Sigmoid colon (tissue), 7 donors: ENCODE measurements around the gene MED14. TPM values are rescaled to one million over a fixed set of nuclear protein-coding genes. Genes with fewer than 3 reads are reported as not detected.

Experiments
- DNase-seq: peaks from one replicate; pipeline ENCODE4 v3.0.0-alpha.2; 2019
- H3K27ac ChIP-seq, 4 donors: fragments of 200-600 bp; sonication (generic); one replicate each; pipeline ENCODE4 v1.5.1; 2016 to 2019; ENCODE audit warnings: mild to moderate bottlenecking in 1 of 4
- H3K27me3 ChIP-seq, 3 donors: fragments of 200-600 bp; sonication (generic); one replicate each; pipeline ENCODE4 v1.5.1; 2019; ENCODE audit warnings: mild to moderate bottlenecking in 1 of 3
- H3K36me3 ChIP-seq, 4 donors: fragments of 200-600 bp; sonication (generic); one replicate each; pipeline ENCODE4 v1.5.1; 2016 to 2019
- H3K4me1 ChIP-seq, 4 donors: fragments of 200-600 bp; sonication (generic); one replicate each; pipeline ENCODE4 v1.5.1; 2017 to 2019
- H3K4me3 ChIP-seq, 4 donors: fragments of 200-600 bp; sonication (generic); one replicate each; pipeline ENCODE4 v1.5.1; 2017 to 2019; ENCODE audit warnings: mild to moderate bottlenecking in 2 of 4, moderate library complexity in 1 of 4
- H3K9me3 ChIP-seq, 4 donors: fragments of 200-600 bp in 3 of 4; sonication (generic) in 3 of 4; one replicate each; pipeline versions ENCODE4 v1.5.1 to v1.6.1; 2013 to 2019
- EP300 ChIP-seq, 4 donors: sonication (generic); formaldehyde crosslinking; IDR thresholded peaks; one replicate each; pipeline ENCODE4 v1.6.1; 2017; ENCODE audit warnings: antibody characterized with exemption in 4 of 4
- POLR2A ChIP-seq, 2 donors: fragments of 450-650 bp; IDR thresholded peaks; one replicate each; pipeline ENCODE4 v1.6.1; 2016; ENCODE audit warnings: antibody characterized with exemption in 2 of 2, mild to moderate bottlenecking in 2 of 2, moderate library complexity in 2 of 2
- POLR2AphosphoS5 ChIP-seq, 4 donors: sonication (generic); formaldehyde crosslinking; IDR thresholded peaks; one replicate each; pipeline ENCODE4 v1.6.1; 2017; ENCODE audit warnings: antibody characterized with exemption in 4 of 4
- WGBS, 2 donors: extraction: QIAGEN DNeasy Blood & Tissue Kit; methylation state at CpG; one replicate each; pipeline ENCODE4 v1.1.7; 2013; 5-methylcytosine and 5-hydroxymethylcytosine counted together
- intact Hi-C: fragments of 100-400 bp; cut with DNase I; formaldehyde crosslinking; loops from one replicate; pipeline ENCODE4 v1.15.1; 2023
- polyA plus RNA-seq, 3 donors: library from polyadenylated mRNA; stranded (reverse); fragments of 200-250 nt; gene quantifications; one replicate each; pipeline ENCODE4 v1.2.3, GENCODE V29; 2013
- total RNA-seq, 4 donors: library from RNA; depleted of rRNA; stranded (reverse); fragments of >200 nt; gene quantifications; one replicate each; pipeline ENCODE4 v1.1.0, GENCODE V29; 2016
- TF ChIP-seq, protein P1 (sequence below), 4 experiments: fragments of 450-650 bp in 3 of 4; fragments of 200-600 bp in 1 of 4; IDR thresholded peaks; one replicate each; pipeline ENCODE4 v1.5.1; 2016 to 2019; ENCODE audit warnings: antibody characterized with exemption in 4 of 4, mild to moderate bottlenecking in 3 of 4, moderate library complexity in 2 of 4
- donor health status: healthy with polysubstance abuse.
- donor health status: Bipolar disorder and iron deficiency.
- donor health status: healthy.

The MED14 gene
- total and polyA plus RNA-seq, 7 donors: 8.4 to 51.6 (median 23.9) TPM

DNA sequence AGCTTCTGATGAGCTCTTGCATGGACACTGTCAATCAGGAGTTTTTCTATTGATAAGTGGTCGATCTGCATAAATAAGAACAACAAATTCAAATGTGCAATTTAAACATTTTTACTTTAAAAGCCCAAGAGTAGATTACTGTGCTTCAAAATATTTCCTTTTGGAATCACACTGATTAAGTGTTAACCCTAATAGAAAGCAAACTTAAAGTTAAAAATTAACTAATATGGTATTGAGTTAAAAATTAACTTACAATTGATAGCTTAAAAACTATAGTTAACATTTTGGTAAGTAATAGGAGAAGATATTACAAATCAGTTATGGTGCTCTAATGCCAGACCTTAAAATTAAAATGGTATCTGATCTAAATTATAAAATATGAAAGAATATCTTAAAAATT, 25.9 kb downstream of the MED14 start:
- no peak overlapping the region for H3K4me3 ChIP-seq
- no peak overlapping the region for H3K27ac ChIP-seq
- no peaks in the 10 kb centered on the region for H3K27me3 ChIP-seq
- peaks cover 0 to 37% (median 1%) of the 10 kb centered on the region in 4 donors for H3K36me3 ChIP-seq
- DNase-seq: no peak
- no peaks in the 10 kb centered on the region for H3K9me3 ChIP-seq
- intact Hi-C loops: no loop called here
- WGBS, 2 donors: 50 to 93% methylated on average over 1 of the region's 1 CpG
- H3K4me1 ChIP-seq: no peaks in the 10 kb centered on the region
- TF ChIP-seq POLR2AphosphoS5 (IDR thresholded peaks at IDR 0.05): no peak
- no peak for TF ChIP-seq POLR2A (IDR thresholded peaks at IDR 0.05)
- TF ChIP-seq, protein P1, sequence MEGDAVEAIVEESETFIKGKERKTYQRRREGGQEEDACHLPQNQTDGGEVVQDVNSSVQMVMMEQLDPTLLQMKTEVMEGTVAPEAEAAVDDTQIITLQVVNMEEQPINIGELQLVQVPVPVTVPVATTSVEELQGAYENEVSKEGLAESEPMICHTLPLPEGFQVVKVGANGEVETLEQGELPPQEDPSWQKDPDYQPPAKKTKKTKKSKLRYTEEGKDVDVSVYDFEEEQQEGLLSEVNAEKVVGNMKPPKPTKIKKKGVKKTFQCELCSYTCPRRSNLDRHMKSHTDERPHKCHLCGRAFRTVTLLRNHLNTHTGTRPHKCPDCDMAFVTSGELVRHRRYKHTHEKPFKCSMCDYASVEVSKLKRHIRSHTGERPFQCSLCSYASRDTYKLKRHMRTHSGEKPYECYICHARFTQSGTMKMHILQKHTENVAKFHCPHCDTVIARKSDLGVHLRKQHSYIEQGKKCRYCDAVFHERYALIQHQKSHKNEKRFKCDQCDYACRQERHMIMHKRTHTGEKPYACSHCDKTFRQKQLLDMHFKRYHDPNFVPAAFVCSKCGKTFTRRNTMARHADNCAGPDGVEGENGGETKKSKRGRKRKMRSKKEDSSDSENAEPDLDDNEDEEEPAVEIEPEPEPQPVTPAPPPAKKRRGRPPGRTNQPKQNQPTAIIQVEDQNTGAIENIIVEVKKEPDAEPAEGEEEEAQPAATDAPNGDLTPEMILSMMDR (IDR thresholded peaks at IDR 0.05): no peak
- TF ChIP-seq EP300 (IDR thresholded peaks at IDR 0.05): no peak

DNA sequence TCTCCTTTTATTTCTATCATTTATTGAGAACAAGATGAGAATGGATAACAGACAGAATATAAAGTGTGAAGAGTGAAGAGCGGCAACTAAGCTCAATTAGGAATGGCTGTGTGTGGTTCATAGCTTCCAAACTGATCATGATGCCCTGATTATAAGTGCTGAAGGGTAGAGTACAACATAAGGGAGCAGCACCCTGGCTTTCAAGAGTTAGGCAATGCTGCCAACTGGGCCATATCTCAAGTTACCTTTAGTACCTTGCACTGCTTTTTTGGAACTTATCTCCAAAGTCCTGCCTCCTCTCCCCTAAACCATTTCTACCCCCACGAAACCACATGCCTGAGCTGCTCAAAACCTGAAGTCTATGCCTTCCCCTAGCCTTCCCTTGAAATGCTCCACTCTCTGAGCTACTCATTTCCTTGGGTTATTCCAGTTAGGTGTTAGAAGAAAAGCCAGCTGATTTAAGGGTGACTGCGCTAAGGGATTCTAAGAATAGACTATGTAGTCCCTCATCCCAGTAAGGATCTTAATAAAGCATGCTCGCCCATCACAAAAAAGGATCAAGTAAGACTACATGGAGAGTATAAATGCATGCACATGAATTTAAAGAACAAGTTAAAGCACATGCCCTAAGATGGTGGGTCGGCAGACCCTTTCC, 29.6 kb downstream of the MED14 start:
- peaks cover 0 to 21% (median 0%) of the 10 kb centered on the region in 4 donors for H3K36me3 ChIP-seq
- H3K9me3 ChIP-seq: no peaks in the 10 kb centered on the region
- 96 to 98% methylated on average over 5 of the region's 5 CpGs for WGBS, 2 donors
- no peak overlapping the region for H3K4me3 ChIP-seq
- DNase-seq: no peak
- no peaks in the 10 kb centered on the region for H3K27me3 ChIP-seq
- H3K27ac ChIP-seq: no peak overlapping the region
- intact Hi-C loops: no loop called here
- TF ChIP-seq POLR2AphosphoS5 (IDR thresholded peaks at IDR 0.05) (no peak), EP300 (IDR thresholded peaks at IDR 0.05) (no peak), POLR2A (IDR thresholded peaks at IDR 0.05) (no peak)
- TF ChIP-seq, protein P1 (IDR thresholded peaks at IDR 0.05): no peak
- H3K4me1 ChIP-seq: no peaks in the 10 kb centered on the region

DNA sequence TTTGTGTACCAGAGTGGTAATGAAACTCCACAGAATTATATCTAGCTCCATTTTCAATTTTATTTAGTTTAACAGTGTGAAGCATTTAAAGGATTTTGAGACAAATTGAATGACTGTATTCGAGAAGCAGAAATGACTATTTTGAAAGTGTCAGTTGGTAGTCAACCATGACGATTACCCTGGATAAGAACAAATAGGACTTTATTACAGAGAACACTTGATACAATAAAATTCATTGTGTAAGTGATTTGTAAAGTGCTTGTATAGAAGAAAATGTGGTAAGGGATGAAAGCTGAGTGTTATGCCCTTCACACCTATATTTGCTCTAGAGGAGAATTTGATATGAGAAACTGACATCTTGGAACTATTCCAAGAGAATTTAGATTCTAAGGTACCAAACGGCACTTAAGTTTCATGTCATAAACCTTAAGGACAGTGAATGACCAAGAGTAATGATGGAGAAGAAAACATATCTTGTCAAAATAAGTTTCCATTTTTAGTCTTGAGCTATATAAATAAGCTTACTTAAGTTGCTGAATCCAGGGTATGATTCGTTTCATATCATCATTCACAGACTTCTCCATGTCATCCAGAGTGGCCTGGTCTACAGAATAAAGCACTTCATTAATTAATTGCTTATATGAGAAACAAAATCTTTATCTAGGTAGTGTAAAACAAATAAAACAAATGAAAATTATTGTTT, 34.6 kb downstream of the MED14 start:
- Histone ChIP-seq H3K27me3 (no peaks in the 10 kb centered on the region), H3K4me1 (no peaks in the 10 kb centered on the region), H3K4me3 (no peak overlapping the region), H3K27ac (no peak overlapping the region), H3K9me3 (no peaks in the 10 kb centered on the region), H3K36me3 (peaks cover 0 to 21% (median 0%) of the 10 kb centered on the region in 4 donors)
- no peak for DNase-seq
- intact Hi-C loops: no loop called here
- 20 to 67% methylated on average over 4 of the region's 4 CpGs for WGBS, 2 donors
- TF ChIP-seq EP300 (IDR thresholded peaks at IDR 0.05) (no peak), POLR2AphosphoS5 (IDR thresholded peaks at IDR 0.05) (no peak), POLR2A (IDR thresholded peaks at IDR 0.05) (no peak)
- TF ChIP-seq, protein P1 (IDR thresholded peaks at IDR 0.05): no peak

DNA sequence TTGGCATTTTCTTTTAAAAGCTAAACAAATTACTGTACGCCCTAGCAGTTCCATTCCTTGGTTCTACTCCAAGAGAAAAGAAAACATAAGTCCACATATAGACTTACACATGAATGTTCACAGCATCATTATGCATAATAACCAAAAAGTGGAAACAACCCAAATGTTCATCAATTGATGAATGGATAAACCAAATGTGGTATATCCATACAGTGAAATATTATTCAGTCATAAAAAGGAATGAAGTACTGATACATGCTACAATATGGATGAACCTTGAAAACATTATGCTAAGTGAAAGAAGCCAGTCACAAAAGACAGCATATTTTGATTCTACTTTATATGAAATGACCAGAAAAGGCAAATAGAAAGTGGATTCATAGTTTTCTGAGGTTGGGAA, 36.5 kb downstream of the MED14 start:
- intact Hi-C loops: no loop called here
- no peak for DNase-seq
- 87 to 93% methylated on average over 1 of the region's 1 CpG for WGBS, 2 donors
- H3K4me3 ChIP-seq: no peak overlapping the region
- no peaks in the 10 kb centered on the region for H3K4me1 ChIP-seq
- TF ChIP-seq, protein P1 (IDR thresholded peaks at IDR 0.05): no peak
- TF ChIP-seq EP300 (IDR thresholded peaks at IDR 0.05) (no peak), POLR2A (IDR thresholded peaks at IDR 0.05) (no peak), POLR2AphosphoS5 (IDR thresholded peaks at IDR 0.05) (no peak)
- H3K9me3 ChIP-seq: no peaks in the 10 kb centered on the region
- H3K27ac ChIP-seq: no peak overlapping the region
- peaks cover 0 to 21% (median 0%) of the 10 kb centered on the region in 4 donors for H3K36me3 ChIP-seq
- no peaks in the 10 kb centered on the region for H3K27me3 ChIP-seq
